Stimulated activated CD4-positive, alpha-beta T cell treated with anti-CD3 and anti-CD28 coated beads, Interleukin-12 subunit alpha, Interleukin-12 subunit beta, amount 100 ng/mL, for 24 hours (primary cell): Measurements from ENCODE around the gene GPR25.
A peak's percentile ranks its signal among the peaks of the same experiment; 100 is the strongest.

Source experiments
- DNase-seq, 2 experiments: peaks; one replicate each; pipeline ENCODE4 v3.0.0-alpha.2; 2020; ENCODE audit warnings: low read depth in 2 of 2

The GPR25 gene

GRCh38 chr1:200872446-200873115 is at the start of gene GPR25:
Gene GPR25, plus strand, starts transcription at chr1:200872981. Its CDS starts 57 bp downstream, at chr1:200873038.
- DNase-seq, result no peak

DNA sequence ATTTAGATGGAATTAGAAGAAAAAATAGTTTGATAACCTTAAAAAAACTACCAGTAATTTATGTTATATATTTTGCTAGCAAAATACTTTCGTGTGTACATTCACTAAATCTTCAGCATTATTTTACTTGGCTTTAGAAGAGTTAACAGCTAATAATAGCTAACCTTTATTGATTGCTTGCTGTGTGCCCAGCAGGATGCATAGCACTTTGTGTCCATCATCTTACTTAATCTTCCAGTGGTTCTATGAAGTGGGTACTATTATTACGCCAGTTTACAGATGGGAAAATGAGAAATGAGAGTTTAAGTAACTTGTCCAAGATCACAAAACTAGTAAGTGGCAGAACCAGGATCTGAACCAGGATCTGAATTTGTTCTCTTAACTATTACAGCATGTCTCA is 41.7 kb upstream of the GPR25 start:
- DNase-seq, result no peak

- no peak for DNase-seq
Observed at GRCh38 chr1:200834383-200834782, 38.4 kb upstream of the GPR25 start.

GRCh38 chr1:200836213-200836612 is 36.6 kb upstream of the GPR25 start:
- DNase-seq, result no peak

DNA sequence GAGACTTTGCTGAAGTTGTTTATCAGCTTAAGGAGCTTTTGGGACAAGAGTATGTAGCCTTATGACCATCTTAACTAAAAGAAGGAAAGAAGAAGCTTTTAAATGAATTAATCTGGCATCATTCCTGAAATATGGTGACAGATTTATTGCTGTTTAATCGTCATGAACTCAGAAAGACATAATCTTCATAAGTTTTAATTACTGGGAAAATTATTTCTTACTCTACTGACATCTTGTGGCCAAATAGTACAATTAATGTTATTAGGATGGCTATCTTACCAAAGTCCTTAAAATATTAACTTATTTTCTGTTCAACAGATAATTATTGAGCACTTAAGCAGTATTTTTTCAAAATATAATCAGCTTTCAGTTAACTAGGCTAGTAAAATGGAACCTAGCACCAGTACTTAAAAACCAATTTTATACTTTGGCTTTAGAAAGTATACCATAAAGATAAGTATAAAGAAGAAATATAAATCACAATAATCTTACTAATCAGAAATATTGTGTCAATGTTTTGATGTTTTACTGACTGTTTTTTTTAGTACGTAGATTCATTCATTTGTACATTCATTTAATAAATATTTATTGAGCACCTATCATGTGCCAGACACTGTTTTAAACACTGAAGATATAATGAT is 34.7 kb upstream of the GPR25 start:
- DNase-seq, result no peak

- no peak for DNase-seq
Observed at GRCh38 chr1:200838676-200839445, 33.9 kb upstream of the GPR25 start.

- DNase-seq, result no peak
Observed at GRCh38 chr1:200845360-200845759, 27.4 kb upstream of the GPR25 start.

DNA sequence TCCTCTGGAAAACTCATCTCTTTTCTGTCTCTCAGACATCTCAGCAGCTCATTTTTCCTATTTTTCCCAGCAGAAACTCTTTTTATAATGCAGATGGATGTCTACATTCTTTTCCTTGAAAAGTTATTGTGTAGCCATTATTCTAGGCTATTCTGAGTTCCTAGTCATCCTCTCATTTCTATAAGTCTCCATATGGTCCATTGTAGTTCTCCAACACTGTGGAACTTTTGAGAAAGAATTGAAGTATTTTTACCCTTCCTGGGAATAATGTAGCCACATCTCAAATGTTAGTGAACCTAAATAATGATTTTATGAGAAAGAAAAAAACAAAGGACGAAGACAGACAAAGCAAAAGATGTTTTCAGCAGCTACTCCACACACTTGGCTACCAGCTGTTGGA is 26.4 kb upstream of the GPR25 start:
- DNase-seq, result no peak

GRCh38 chr1:200849430-200849829 is 23.4 kb upstream of the GPR25 start:
- no peak for DNase-seq

- no peak for DNase-seq
Observed at GRCh38 chr1:200850554-200850953, 22.2 kb upstream of the GPR25 start.

GRCh38 chr1:200856716-200857357 is 15.9 kb upstream of the GPR25 start:
- DNase-seq, result no peak

DNA sequence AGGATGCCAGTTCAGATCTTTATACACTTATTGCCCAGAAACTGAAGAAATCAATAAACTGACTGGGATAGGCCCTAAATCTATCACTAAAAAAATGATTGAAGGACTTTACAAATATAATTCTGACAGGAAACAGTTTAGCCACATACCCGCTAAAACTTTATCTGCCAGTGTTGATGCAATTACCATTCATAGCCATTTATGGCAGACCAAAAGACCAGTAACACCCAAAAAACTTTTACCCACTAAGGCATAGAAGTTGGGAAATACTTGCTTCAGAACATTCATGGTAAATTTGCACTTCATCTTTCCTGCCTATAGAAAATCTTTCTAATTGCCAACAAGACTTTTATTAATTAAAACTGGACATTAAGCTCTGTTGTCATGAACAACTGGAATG is 15.0 kb upstream of the GPR25 start:
- no peak for DNase-seq

DNA sequence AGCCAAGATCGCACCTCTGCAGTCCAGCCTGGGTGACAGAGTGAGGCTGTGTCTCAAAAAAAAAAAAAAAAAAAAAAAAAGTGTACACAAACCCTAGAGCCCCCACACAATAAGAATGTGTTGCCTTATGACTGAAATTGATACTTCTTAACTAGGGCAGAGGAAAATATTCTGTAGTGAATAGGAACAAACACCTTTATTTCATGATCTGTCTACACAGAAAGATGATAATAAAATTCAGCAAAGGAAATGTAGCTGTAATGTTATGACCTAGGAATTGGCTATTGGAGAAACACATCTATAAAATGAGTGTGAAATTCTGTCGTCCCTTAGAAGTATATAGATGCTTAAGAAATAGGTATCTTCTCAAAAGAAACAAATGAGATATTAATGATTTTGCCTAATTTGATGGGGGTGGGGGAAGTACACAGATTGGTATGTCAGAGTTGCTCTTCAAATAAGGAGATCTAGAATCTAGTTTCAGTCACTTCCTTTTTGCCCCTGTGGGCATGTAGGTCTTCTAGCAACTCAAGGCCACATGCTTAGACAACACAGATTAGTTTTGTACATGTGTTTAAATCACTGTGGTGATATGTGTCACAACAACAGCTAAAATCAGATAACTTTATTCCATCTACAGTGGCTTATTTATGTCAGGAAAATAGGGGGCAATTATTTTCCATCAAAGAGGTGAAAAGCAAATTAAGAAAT is 10.7 kb upstream of the GPR25 start:
- no peak for DNase-seq

- DNase-seq, result no peak
Observed at GRCh38 chr1:200862713-200863415, 9.9 kb upstream of the GPR25 start.

GRCh38 chr1:200866116-200866515 is 6.7 kb upstream of the GPR25 start:
- DNase-seq, result no peak

- DNase-seq, result peak in 1 of 2 experiments; percentile 67
Observed at GRCh38 chr1:200866521-200866920, 6.3 kb upstream of the GPR25 start.

DNA sequence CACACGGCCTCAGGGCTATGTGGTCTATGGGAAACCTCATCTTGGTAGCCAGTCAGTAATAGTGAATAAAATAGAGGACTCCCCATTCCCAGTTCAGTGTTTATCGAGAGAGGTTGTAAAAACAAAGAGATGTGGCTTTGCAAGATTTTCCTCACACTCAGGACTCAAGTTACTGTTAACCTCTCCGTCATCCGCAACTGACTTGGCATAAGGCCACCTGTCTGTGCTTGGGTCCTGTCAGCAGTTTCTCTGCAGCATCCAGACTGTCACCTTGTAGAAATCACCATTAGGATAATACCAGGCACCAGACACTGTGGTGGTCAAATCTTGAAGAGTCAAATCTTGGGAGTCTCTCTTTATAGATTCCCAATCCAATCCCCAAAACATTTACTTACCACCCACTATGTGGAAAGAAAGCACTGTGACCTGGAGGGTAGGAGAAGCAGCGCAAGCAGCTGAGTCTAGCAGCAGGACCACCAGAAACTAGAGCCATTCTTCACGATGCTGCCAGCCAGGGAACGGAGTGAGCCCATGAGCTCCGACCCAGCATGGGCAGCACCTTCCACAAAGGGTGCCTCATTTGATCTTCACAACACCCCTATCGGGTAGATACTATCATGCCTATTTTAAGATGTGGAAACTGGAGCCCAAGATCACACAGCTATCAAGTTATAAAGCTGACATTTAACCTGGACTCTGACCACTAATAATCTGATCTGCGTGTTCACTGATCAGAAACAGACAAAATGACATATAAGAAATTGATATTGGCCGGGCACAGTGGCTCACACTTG is 5.6 kb upstream of the GPR25 start:
- DNase-seq, result no peak

GRCh38 chr1:200869376-200869752 is 3.4 kb upstream of the GPR25 start:
- no peak for DNase-seq

- DNase-seq, result no peak
Observed at GRCh38 chr1:200869753-200870391, 2.9 kb upstream of the GPR25 start.

- DNase-seq, result no peak
Observed at GRCh38 chr1:200873116-200873670, 412 bp downstream of the GPR25 start.
